HG03469 (cell line): Measurements from ENCODE around the gene SIAE.
A peak's percentile ranks its signal among the peaks of the same experiment; 100 is the strongest.

Source experiments
- ATAC-seq: cut with Tn5 transposase; IDR thresholded peaks from one replicate; pipeline ENCODE4 v1.9.1; 2021; ENCODE audit warnings: mild to moderate bottlenecking, moderate library complexity, moderate number of reproducible peaks; ENCODE audit not compliant: unreplicated experiment

The SIAE gene

DNA sequence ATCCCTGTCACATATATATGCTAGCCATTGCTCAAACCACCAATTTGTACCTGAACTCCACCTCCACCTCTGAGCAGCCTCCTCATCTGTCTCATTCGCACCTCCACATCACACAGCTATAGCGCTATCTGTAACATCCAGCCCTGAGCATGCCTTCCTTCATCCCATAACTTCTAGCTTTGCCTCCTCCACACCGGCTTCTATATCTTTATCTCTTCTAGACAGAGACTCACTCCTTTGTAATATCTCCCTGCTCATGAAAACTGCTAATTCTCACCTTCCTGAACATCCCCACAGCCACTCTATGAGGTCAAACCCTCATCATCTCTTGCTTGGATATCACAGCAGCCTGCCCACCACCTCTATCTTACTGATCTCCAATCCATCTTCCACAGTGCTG lies 5.9 kb downstream of the SIAE start:
- no peak for ATAC-seq

DNA sequence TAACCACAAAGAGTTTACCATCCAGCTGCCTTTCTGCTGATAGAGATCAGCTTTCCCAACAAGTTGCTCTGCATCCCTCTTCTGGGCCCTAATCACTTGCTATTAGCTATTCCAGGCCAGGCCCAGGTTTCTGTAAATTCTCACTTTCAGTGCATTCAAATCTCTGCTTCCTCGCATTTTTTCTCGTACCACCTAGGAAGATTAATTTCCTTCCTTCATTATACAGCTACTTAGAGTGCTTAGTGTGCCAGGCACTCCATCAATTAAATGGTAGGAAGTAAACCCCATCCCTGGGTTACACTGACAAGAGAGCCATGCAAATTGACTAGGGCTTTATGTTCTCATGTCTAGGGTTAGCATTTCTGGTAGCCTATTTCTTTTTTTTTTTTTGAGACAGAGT lies 9.7 kb downstream of the SIAE start:
- ATAC-seq = no peak

DNA sequence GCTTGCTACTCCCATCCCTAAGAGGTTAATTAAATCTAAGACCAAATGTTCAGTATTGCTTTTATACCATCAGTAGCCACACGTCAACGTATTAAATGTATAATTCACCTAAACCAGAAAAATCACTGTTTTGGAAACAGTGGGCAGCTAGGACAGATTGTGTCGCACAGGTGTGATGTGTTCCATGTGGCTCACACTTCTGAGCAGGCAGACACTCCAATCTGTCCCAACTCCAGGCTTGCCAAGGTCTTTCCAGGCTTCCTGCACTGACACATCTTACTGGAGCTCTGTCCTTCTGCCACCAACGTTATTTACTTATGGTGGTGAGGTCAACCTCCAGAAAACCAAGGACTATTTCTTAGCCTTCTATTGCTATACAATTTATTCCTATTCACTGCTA lies 11.4 kb downstream of the SIAE start:
- ATAC-seq = no peak

DNA sequence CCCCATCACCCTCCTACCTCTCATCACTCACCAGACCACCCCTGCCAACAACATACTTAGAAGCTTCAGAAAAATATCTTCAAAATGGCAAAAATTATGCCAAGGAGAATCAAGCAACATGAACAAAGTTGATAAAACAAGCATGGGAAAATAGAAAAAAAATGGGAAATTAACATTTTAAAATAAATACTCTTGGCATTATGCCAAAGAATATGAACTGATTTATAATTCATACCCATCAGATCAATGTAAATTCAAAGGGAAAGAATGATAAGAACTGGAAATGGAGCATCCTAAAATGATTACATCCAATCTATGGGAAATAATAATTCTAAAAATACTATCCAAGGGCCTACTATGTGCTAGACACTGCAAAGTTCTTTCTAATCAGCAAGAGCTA lies 12.0 kb downstream of the SIAE start:
- ATAC-seq = no peak

DNA sequence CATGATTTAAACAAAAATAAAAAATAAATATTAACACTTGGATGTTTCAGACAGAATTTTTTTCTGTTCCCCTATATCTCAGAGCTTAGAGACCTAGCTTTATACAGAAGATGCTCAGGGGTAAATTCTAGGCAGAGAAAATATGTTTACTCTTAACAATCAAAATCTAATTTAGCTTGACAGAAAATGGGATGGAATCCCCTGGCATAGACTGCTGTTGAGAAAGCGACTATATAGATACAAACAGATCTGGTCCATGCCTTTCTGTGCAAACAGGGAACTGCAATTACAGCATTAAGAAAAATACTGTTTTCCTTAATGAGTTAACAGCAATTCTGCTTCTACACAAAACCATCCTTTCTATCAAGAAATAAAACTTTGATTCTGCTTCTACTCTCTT lies 14.6 kb downstream of the SIAE start:
- ATAC-seq = no peak

DNA sequence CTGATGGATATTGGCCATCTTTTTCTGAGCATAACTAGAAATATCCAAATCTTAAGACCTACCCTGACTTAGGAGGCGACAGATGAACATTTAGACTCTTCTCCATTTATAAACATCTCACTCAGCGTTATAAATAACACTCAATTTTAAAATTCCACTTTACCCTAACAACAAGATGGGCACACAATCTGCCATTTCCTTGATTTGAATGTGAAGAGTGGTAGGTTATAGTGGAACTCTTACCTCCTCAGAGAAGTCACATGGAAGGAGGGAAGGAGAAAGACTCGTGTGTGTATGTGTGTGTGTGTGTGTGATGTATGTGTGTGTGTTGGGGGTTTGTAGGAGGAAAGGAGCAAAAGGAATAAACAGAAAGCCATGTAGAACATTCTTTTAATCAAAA lies 15.0 kb downstream of the SIAE start:
- no peak for ATAC-seq

DNA sequence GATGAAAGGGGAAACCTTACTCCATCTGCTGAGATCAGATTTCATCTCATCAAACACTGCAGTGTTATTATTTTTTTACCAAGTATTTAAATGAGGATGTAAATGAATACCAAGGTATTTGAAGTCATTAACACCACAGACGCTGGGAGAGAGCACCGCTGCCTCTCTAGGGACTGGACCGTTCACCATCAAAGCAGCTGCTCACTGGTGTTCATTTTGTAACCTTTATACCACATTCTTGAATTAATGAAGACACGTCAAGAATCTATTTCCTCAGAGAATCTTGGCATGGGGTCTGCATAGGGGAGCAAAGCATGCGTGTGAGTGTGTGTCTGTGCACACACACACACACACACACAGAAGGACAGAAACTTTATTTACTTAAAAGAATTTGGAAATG lies 15.6 kb downstream of the SIAE start:
- no peak for ATAC-seq

DNA sequence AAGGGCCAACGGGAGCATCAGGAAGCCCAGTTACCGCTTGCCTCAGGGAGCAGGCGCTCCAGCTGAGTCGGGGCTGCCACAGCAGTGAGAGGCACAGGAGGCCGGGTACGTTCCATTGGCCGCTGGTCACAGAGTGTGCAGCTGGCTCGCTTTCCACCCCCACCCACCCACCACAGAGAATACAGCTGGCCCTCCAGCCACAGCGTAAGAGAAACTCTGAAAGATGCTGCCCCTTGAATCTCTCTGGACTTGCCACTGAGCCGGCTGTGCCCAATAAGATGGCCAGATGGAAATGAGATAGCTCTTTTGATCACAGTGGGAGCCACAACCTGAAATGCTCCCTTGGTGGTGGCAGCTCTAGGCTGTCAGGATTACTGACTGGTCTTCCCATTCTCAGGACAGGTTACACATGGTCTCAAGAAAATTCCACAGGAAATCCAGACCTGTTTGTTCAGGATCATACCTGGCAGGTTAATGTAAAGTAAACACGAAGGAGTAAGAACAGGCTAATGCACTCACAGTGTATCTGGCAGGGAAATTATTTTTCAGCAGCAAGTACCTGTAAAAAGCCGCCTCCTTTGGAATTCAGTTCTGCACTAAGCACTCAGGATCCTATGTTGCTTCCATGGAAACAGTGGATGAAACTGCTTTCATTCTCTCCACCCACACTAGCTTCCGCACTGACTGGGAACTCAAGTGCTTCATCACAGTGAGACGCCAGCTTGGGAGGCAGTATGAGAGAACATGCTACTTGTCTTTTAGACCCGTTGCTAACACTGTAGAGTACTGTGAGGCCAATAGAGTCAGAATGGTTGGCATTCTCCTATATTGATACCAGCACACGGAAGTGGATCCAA lies 16.5 kb downstream of the SIAE start:
- ATAC-seq = no peak

DNA sequence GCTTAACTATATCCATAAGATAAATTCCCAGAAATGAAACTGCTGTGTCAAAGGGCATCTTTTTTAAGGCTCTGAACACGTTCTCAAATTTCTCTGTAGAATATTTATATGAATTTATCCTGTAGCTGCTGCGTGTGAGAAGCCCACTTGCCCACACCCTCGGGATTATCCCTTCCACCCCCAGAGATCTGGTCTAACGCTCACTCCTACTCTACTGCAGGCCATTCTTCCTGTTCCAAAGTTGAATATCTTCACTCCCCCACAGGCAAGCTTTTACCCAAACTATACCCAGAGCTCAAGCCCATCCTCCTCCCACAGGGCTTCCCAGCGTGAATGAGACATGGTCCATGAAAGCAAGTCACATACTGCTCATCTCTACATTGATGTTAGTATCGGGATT lies 24.9 kb downstream of the SIAE start:
- ATAC-seq = no peak

DNA sequence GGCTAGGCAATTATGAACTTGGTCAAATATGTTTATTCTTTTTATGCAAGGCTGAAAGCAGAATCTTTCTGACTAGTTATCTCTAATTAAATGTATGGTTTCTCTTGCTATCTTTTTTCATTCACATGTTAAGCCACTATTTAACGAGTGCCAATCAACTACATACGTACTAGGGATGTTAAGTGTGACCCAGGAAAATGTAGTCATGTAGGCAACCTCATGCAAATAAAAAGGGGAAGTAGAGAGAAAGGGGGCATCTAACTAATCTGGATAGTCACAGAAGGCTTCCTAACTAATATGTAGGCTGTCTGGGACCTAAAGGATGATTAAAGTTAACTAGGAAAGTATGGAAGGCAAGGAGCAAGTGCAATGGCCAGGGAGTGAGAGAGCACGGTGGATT lies 27.4 kb downstream of the SIAE start:
- ATAC-seq = peak; percentile 73

DNA sequence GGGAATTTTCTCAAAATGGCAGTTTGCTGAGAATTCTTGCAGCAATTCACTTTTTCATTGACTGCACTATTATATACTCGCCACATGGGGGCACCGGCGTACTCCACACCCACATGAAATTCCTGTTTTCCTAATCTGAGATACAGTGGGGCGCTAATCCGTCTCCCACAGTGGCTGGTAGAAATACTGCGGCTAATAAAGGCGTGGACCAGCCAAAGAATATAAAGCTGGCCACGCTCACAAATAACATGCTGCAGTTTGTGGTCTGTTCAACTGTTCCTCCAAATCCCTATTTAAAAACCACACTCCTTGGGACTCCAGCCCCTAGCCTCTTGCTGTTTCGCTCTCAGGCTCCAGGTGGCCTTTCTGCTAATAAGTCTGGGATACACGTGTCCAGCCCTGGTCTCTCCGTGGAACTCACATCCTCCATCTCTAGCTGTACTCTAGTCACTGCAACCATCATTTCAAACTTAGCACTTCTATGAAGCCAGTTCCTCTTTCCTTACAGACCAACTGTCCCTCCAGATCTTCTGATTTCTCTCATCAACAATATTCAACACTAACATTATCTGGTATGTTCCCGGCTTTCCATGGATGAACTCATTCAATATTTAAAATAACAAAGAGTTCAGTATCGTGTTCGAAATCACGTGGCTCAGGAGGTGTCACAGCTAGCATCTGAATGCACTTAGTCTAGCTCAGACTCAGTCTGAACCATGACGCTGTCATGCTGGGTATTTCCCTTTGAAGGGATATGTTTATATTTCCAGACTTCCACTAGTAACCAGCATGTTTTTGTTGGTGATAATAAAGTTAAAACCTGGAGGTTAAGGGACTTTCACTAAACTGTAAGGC lies 28.9 kb downstream of the SIAE start:
- no peak for ATAC-seq

DNA sequence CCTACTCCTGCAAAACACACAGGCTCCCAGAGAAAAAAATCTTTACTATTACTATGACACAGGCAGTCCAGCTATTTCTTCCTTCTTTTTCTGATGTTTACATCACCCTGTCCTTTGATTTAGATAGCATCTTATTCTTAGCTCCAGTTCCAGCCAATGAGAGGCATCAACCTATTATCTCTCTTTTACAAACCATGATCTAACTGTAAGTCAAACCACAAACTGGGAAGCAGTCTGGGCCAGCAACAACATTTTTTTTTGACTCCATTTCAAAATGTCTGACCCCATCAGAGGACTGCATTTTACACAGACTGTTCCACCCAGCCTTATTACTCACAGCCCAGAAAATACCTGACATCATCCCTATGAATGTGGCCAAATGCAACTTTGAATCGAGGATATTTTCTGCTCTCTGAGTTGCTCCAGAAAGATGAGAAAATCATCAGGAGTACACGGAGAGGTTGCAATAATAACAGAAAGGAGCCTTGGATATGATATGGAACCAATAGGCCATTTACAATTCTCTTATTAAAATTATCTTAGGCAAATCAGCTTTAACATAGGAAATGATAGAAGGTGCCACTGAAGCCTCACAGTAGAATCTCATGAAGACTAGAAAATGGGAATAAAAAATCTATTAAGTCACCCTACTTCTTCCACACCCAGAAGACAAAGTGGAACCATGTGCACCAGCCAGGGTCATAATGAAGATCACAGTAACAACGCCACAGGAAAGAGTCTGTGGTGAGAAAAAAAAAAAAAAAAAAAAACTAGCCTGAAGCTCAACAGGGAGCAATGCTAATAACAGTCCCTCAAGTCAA lies 29.7 kb downstream of the SIAE start:
- no peak for ATAC-seq

DNA sequence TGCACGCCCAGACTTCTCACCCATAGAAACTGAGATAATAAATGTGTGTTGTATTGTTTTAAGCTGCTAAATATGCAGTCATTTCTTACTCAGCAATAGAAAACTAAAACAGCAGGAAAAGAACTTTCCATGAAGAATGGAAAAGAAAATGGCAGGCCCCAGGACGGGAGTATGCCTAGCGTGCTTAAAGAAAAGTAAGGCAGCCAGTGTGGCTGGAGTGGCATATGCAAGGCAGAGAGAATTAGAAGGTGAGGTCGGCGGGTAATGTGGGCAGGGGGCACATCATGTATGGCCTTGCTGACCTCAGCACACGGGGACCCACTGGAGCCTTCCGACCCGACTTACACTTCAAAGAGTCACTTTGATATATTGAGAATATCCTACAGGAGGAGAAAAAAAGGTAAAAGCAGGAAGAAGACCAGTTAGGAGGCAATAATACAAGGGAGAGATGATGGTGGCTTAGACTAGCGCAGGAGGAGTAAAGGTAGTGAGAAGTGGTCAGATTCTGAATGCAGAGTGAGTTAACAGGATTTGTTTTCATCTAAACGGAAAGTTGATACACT lies 30.4 kb downstream of the SIAE start:
- ATAC-seq = no peak

DNA sequence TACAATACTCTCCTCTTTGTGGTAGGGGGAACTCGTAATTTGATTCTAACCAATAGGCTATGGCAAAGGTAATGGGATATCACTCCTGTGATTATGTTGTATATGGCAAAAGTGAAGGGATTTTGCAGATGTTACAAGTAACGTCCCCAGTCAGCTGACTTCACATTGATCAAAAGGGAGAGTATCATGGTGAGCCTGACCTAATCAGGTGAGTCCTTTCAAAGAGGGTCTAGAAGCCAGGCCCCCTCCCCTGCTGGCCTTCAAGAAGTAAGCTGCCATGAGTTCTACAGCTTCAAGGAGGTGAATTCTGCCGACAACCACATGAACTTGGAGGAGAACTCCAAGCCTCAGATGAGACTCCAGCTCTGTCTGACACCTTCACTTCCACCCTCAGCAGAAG lies 30.9 kb downstream of the SIAE start:
- no peak for ATAC-seq

DNA sequence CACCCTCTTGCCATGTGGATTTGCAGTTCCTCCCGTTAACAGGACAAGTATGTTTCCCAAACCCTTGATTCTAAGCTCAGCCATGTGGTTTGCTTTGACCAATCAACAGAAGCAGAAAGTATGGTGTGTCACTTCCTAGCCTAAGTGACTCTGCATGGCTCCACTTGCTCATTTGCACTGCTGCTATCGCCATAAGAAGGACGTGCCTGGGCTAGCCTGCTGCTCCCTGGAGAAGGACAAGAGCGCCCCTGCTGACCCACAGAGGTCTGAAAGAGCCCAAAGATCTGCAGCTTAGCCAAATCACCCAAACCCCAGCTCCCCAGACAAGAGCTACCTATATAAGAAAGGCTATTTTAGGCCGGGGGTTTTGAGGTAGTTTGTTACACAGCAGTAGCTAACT lies 32.9 kb downstream of the SIAE start:
- no peak for ATAC-seq

DNA sequence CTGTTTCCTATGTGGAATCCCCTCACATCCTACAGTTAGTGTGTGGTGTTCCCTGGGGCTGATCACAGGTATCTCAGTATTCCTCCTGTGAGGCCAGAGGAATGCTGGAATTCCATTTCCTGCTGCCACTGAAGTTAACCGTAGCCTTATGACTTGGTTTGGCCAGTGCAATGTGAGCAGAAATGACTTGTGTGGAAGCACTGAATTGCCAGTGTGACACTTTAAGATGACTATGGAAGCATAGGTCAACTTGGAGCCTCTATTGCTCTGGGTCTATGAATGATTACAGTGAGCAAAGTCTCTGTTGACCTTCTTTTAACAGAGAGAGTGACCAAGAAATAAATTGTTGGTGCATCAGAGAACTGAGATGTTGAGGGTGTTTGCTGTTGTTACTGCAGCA lies 34.4 kb downstream of the SIAE start:
- ATAC-seq = no peak

DNA sequence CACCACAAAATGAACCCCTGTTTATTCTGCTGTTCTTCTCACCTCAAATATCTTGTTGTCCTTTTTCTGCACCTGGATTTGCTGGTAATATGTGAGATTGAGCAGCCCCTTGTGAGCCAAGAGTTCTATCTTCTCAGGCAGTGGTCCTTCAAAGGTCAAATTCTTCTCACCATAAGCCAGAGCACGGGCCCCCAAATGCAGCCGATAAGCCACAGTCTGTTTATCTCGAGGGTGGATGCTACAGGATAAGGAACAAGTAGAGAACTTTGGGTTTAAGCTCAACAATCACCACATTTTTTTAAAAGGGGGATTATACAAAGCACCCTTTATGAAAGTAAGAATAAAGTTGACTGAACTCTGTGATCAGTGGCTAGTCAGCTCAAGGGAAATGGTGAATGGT lies 35.0 kb downstream of the SIAE start:
- ATAC-seq = no peak

DNA sequence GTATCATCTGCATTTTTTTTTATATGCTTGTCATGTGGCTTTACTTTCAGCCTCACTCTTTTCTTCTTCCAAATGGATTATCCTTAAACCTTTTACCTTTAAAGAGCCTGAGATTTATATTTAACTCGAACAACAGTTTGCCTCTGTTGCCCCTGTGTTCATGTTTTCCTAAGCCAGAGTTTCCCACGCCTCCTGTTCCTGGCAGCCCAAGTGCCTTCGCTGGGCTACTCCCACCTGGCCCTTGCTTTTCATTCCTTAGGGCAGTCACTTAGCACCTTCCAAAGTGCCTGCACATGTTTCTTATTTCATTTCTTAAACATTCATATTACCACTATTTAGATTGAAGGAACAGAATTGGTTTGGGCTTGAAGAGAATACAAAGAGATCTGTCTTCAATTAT lies 37.6 kb downstream of the SIAE start:
- ATAC-seq = no peak

DNA sequence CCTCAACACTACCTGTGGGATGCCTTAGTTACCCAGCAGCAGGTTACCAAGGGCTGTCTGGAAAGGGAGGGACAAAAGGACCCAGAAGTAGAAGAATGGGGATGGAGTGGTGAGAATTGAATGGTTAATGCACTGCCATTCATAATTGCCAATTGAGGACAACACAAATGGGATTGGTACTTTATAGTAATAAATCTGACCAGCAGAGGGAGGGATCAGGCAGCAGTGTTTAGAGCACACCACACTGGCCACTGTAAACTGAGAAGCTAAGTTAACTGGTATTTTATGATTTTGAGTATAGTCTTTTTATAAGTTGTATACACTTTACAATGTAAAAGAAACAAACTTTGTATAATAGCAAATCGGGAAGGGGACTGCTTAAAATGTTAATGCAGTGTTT lies 40.2 kb downstream of the SIAE start:
- ATAC-seq = no peak

DNA sequence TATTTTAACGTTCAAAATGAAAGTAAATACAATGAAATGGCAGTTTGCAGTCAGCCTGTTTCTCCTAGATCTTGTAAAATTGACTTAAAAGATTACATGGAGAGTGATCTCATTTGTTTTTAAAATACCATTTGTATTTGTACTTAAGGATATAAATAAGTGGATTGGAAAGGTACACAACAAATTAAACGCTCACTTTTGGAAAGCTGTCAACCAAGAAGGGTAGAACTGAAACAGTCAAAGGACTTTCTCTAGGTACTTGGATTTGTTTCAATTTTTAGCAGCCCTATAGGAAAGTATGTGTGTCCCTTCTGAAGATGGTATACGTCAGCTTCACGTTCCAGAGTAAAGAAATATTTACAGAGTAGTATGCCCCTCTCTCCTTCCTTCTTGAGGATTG lies 43.6 kb downstream of the SIAE start:
- no peak for ATAC-seq

DNA sequence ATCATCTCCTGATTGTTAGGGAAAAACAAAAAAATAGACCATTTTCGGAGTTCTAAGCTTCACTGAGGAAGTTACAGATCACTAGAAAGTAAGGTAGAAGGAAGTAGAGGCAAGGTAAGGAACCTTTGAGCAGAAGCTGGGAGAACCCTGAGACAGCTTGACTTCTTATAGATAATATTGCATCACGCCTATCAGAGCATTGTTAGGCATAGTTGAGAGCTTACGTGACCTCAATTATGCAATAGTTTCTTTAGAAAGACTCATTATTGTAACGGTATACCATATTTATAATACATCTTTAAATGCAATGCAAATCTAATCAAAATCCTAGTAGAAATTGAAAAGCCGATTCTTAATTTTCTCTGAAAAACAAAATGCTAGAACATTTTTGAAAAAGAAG lies 46.0 kb downstream of the SIAE start:
- no peak for ATAC-seq
